RWPE2 (cell line): Measurements from ENCODE around the gene DIS3.
A peak's percentile ranks its signal among the peaks of the same experiment; 100 is the strongest.

Source experiments
- ATAC-seq: fragments of 200-7000 bp; cut with Tn5 transposase; 3 replicates; pipeline ENCODE4 v1.9.1; 2021; ENCODE audit warnings: low read depth
- DNase-seq: peaks from one replicate; pipeline ENCODE4 v3.0.0-alpha.2; 2020; ENCODE audit warnings: low spot score
- H3K27ac ChIP-seq: fragments of 450-650 bp; 2 replicates; pipeline ENCODE4 v1.5.1; 2017; ENCODE audit warnings: mild to moderate bottlenecking; ENCODE audit not compliant: poor library complexity, severe bottlenecking
- H3K27me3 ChIP-seq: fragments of 250-450 bp; sonication (Bioruptor Pico); 2 replicates; pipeline ENCODE4 v1.5.1; 2021; ENCODE audit warnings: mild to moderate bottlenecking, moderate library complexity; ENCODE audit not compliant: insufficient read depth, poor library complexity, severe bottlenecking
- H3K36me3 ChIP-seq: fragments of 250-450 bp; sonication (Bioruptor Pico); 2 replicates; pipeline ENCODE4 v1.5.1; 2020; ENCODE audit warnings: low read depth, mild to moderate bottlenecking, moderate library complexity
- H3K4me1 ChIP-seq: fragments of 250-450 bp; sonication (Bioruptor Pico); 2 replicates; pipeline ENCODE4 v1.5.1; 2021; ENCODE audit warnings: mild to moderate bottlenecking, moderate library complexity; ENCODE audit not compliant: insufficient read depth, poor library complexity, severe bottlenecking
- H3K4me3 ChIP-seq: fragments of 250-450 bp; sonication (Bioruptor Pico); 2 replicates; pipeline ENCODE4 v1.5.1; 2021; ENCODE audit warnings: mild to moderate bottlenecking, moderate library complexity; ENCODE audit not compliant: severe bottlenecking
- H3K9me3 ChIP-seq: fragments of 250-450 bp; sonication (Bioruptor Pico); 2 replicates; pipeline ENCODE4 v1.5.1; 2021; ENCODE audit warnings: mild to moderate bottlenecking, moderate library complexity; ENCODE audit not compliant: severe bottlenecking
- CTCF ChIP-seq: fragments of 450-650 bp; IDR thresholded peaks from one replicate; pipeline ENCODE4 v1.5.1; 2017; ENCODE audit warnings: mild to moderate bottlenecking, moderate library complexity; ENCODE audit not compliant: poor library complexity, severe bottlenecking

Gene DIS3

DNA sequence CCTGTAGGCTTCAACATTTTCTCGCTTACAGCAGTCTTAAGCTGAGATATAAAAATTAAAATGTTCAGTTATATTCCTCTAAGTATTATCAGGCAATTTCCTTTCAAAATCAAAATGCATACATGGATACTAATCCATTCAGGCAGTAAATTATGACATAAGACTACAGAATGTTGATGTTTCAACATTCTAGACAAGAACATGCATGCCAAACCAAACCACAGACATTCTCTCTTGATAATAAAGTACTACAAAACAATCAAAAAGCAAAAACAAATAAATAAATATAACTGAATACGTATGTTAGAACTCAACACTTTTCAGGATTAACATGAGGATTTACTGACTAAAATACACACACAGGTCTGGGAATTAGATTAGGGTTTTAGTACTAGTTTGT is 7.7 kb downstream of the DIS3 start:
- Histone ChIP-seq H3K4me3 (no peak overlapping the region), H3K36me3 (peaks cover 100% of the 10 kb centered on the region)
- no peak for TF ChIP-seq CTCF

GRCh38 chr13:72763411-72763810 is 18.3 kb downstream of the DIS3 start:
- Histone ChIP-seq H3K9me3 (no peaks in the 10 kb centered on the region), H3K27ac (no peak overlapping the region), H3K4me3 (no peak overlapping the region), H3K4me1 (no peaks in the 10 kb centered on the region), H3K36me3 (peaks cover 98% of the 10 kb centered on the region), H3K27me3 (no peaks in the 10 kb centered on the region)
- ATAC-seq = no peak
- DNase-seq = no peak
- TF ChIP-seq CTCF = no peak

More for the DNA sequence above, 7.7 kb downstream of the DIS3 start:
- ATAC-seq (peak; percentile 57; the same call in 2 of the 3 replicates), DNase-seq (no peak)
- H3K4me1 ChIP-seq = peaks cover 10% of the 10 kb centered on the region
- no peaks in the 10 kb centered on the region for H3K9me3 ChIP-seq
- H3K27ac ChIP-seq = peak overlapping the region; percentile 2
- no peaks in the 10 kb centered on the region for H3K27me3 ChIP-seq

GRCh38 chr13:72760189-72760588 is 21.5 kb downstream of the DIS3 start:
- Histone ChIP-seq H3K4me1 (no peaks in the 10 kb centered on the region), H3K27ac (no peak overlapping the region), H3K27me3 (no peaks in the 10 kb centered on the region), H3K9me3 (no peaks in the 10 kb centered on the region), H3K36me3 (peaks cover 93% of the 10 kb centered on the region), H3K4me3 (no peak overlapping the region)
- no peak for DNase-seq
- TF ChIP-seq CTCF = no peak
- no peak for ATAC-seq

DNA sequence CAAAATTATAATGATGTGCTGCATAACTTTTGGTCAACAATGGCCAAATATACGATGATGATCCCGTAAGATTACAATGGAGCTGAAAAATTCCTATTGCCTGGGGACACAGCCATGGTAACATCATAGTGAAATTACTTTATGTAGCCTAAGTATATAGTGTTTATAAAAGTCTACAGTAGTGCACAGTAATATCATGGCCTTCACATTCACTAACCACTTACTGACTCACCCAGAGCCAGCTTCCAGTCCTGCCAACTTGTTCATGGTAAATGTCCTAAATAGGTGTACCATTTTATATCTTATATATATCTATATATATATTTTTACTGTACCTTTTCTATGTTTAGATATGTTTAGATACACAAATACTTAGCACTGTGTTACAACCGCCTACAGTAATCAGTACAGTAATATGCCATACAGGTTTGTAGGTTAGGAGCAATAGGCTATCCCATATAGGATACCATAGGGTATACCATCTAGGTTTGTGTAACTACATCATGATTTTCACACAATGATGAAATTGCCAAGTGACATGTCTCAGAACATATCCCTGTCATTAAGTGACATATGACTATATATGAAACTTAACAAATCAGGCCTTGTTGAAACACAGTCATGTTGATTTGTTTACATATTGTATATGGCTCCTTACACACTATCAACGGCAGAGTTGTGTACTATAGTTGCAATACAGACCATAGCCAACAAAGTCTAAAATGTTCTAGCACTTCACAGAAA is 23.7 kb downstream of the DIS3 start:
- DNase-seq = no peak
- Histone ChIP-seq H3K9me3 (no peaks in the 10 kb centered on the region), H3K36me3 (peaks cover 95% of the 10 kb centered on the region), H3K4me3 (no peak overlapping the region), H3K27me3 (no peaks in the 10 kb centered on the region), H3K4me1 (no peaks in the 10 kb centered on the region), H3K27ac (no peak overlapping the region)
- no peak for TF ChIP-seq CTCF
- ATAC-seq = no peak

DNA sequence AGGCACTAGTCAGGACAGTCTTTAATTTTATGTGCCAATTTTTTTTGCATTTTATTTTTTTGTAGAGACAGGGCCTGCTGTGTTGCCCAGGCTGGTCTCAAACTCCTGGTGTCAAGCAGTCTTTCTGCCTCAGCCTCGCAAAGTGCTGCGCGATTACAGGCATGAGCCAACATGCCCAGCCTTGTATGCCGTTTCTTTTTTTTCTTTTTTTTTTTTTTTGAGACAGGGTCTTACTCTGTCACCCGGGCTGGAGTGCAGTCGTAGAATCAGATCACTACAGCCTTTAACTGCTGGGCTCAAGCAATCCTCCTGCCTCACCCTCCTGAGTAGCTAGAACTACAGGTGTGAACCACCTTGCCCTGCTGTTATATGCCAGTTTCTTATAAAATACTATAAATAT is 27.6 kb downstream of the DIS3 start:
- no peak overlapping the region for H3K4me3 ChIP-seq
- ATAC-seq (no peak), DNase-seq (no peak)
- no peak overlapping the region for H3K27ac ChIP-seq
- no peaks in the 10 kb centered on the region for H3K27me3 ChIP-seq
- peaks cover 94% of the 10 kb centered on the region for H3K36me3 ChIP-seq
- no peaks in the 10 kb centered on the region for H3K4me1 ChIP-seq
- TF ChIP-seq CTCF = no peak
- H3K9me3 ChIP-seq = no peaks in the 10 kb centered on the region
